Coronary artery (tissue), 2 donors: ENCODE results near the gene CNTN6.

ENCODE experiments used
- DNase-seq: peaks from one replicate; pipeline ENCODE4 v3.0.0-alpha.2; 2017; ENCODE audit warnings: low spot score
- H3K27ac ChIP-seq, 2 donors: fragments of 200-600 bp; sonication (generic); one replicate each; pipeline ENCODE4 v1.5.1; 2016 to 2019
- H3K4me3 ChIP-seq: fragments of 200-600 bp; sonication (generic); 2 replicates; pipeline ENCODE4 v1.5.1; 2016; ENCODE audit warnings: mild to moderate bottlenecking, moderate library complexity
- CTCF ChIP-seq: fragments of 200-600 bp; sonication (generic); IDR thresholded peaks from one replicate; pipeline ENCODE4 v1.5.1; 2019; ENCODE audit warnings: antibody characterized with exemption

CNTN6 gene

DNA sequence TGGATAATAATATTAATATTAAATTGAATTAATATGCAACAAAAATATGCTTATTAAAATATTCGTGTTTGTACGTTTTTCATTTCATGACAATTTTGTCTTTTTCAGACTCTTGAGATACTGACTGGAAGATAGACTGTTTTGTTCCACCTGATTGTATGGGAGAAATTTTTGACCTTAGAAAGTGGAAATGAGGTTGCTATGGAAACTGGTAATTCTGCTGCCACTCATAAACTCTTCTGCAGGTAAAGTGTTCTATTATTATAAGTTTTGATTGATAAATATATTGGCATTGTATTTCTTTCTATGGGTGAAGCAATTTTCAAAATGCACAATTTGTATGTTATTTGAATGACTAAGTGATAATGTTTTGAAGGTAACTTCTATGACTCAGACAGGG lies 55.0 kb downstream of the CNTN6 start:
- Histone ChIP-seq H3K4me3 (no peak overlapping the region), H3K27ac (no peak overlapping the region)
- no peak for TF ChIP-seq CTCF
- no peak for DNase-seq

- no peak overlapping the region for H3K27ac ChIP-seq
- no peak overlapping the region for H3K4me3 ChIP-seq
- DNase-seq, result no peak
- TF ChIP-seq CTCF, result no peak
These were observed 71.3 kb downstream of the CNTN6 start for GRCh38 chr3:1164101-1164500.

DNA sequence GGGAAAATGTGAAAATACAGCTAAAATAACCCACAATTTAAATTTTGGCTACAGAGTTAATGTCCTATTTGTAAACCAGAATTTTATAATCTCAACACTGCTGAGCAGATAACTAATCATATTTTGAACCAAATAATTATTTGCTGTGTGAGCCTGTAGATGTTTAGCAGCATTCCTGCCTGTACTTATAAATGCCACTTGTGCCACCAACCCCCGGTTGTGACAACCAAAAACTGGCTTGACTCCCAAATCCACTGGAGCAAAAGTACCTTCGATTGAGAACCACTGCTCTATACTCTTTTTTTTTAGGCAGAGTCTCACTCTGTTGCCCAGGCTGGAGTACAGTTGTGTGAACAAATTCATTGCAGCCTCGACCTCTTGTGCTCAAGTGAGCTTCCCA lies 78.5 kb downstream of the CNTN6 start:
- no peak for DNase-seq
- no peak overlapping the region for H3K4me3 ChIP-seq
- no peak for TF ChIP-seq CTCF
- H3K27ac ChIP-seq, result no peak overlapping the region

DNA sequence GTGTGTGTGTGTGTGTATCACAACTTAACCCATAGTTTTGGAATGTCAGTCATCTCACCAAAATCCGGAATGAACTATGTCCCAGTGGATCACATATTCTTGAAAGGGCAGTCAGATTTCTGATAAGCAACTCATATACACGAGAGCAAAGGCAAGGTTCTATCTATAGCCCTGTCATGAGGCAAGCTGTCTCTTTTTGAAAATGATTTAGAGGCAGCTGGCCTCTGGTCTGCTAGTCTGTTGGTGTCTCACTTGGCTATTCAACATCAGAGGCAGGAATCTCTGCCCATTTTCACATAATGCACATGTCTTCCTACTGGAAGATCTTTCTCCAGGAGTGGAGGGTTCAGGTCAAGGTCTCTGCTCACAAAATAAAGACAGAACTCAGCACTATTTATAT lies 79.8 kb downstream of the CNTN6 start:
- DNase-seq, result no peak
- H3K4me3 ChIP-seq, result no peak overlapping the region
- H3K27ac ChIP-seq, result no peak overlapping the region
- TF ChIP-seq CTCF, result no peak

DNA sequence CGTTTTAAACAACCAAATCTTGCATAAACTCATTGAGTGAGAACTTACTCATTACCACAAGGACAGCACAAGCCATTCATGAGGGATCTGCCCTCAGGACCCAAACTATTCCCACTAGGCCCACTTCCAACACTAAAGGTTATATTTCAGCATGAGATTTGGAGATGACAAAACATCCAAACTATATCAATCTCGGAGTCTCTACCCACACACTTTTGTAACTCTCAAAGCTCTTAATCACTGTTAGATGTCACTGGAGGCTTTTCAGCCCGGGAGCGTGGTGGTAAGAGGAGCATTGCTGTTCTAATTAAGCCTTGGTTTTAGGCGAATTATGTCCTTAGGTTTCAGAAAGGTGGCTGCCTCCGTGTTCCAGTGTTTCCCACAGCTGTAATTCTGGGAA lies 86.3 kb downstream of the CNTN6 start:
- no peak for DNase-seq
- no peak for TF ChIP-seq CTCF
- H3K4me3 ChIP-seq, result no peak overlapping the region
- no peak overlapping the region for H3K27ac ChIP-seq

DNA sequence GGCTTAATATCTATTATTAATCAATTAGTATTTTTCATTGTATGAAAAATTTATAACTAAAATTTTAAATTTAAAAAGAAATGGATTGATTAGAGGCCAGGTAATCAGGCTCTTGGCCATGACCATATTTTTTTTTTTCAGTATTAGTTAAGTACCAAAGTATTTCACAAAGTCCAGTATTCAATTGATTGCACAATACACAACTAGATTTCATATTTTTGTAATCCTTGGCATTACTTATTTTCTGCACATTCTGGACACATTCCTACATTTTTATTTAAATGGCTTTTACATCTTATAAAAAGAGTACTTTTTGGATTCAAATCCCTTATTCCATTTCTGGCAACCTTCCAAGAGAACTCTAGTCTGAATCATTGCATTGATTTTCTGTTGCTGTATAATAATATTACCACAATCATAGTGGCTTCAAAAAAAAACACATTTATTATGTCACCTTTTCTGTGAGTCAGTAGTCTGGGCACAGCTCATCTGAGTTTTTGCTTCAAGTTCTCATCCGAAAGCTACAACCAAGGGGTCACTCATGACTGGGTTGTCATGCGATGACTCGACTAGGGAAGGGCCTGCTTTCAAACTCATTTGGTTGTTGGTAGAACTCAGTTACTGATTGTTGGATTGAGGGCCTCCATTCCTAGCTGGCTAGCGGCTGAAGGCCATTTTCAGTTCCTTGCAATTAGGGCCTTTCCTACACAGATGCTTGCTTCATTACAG lies 90.7 kb downstream of the CNTN6 start:
- H3K27ac ChIP-seq, result peak overlapping the region in 1 of 2 donors; percentile 20
- H3K4me3 ChIP-seq, result no peak overlapping the region
- no peak for TF ChIP-seq CTCF
- DNase-seq, result no peak

- Histone ChIP-seq H3K27ac (no peak overlapping the region), H3K4me3 (no peak overlapping the region)
- DNase-seq, result no peak
- TF ChIP-seq CTCF, result no peak
These were observed 97.7 kb downstream of the CNTN6 start for GRCh38 chr3:1190569-1190968.
